RWPE1 (cell line): ENCODE measurements around the gene RPS25.
"Not testable (repeated sequence)": the region's sequence is repeated elsewhere in the genome, so short reads cannot be mapped to it uniquely, and the experiment has no call there.

ENCODE experiments used
- CTCF ChIA-PET: fragments of 350-600 bp; sonication (Branson Sonifier 250); formaldehyde crosslinking; extraction: SDS; loops from one replicate; lab custom pipeline; 2021; lab: Yijun Ruan, JAX
- POLR2A ChIA-PET: fragments of 400-600 bp; formaldehyde crosslinking; extraction: SDS; loops from one replicate; lab custom pipeline; 2020; ENCODE audit warnings: antibody characterized with exemption; ENCODE audit not compliant: low non-redundant PET; lab: Yijun Ruan, JAX
- DNase-seq: peaks from one replicate; pipeline ENCODE4 v3.0.0; 2012; ENCODE audit warnings: low spot score
- H3K27ac ChIP-seq: fragments of 450-650 bp; 2 replicates; pipeline ENCODE4 v1.5.1; 2017
- TF ChIP-seq, protein P1 (sequence below): fragments of 450-650 bp; conservative IDR thresholded peaks from 2 replicates; pipeline ENCODE4 v1.5.1; 2017; ENCODE audit warnings: low read depth, mild to moderate bottlenecking

RPS25 gene

DNA sequence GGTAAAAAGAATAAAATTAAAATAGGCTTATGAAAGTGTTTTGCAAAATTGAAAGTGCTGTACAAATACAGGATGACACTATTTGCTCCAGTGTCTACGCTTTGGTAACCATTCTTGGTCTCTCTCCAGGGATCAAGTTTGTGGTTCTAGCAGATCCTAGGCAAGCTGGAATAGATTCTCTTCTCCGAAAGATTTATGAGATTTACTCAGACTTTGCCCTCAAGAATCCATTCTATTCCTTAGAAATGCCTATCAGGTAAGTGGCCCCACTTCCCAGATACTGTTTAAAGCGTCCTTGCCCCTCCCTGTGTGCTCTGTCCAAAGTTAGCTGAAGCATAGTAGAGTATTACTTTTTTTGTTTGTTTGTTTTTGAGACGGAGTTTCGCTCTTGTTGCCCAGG lies 3.5 kb upstream of the RPS25 start:
- peak overlapping the region; percentile 44; the same call in 1 of the 2 replicates for H3K27ac ChIP-seq
- ChIA-PET CTCF (no interaction called here), POLR2A (no interaction called here)
- DNase-seq: no peak
- TF ChIP-seq, protein P1, sequence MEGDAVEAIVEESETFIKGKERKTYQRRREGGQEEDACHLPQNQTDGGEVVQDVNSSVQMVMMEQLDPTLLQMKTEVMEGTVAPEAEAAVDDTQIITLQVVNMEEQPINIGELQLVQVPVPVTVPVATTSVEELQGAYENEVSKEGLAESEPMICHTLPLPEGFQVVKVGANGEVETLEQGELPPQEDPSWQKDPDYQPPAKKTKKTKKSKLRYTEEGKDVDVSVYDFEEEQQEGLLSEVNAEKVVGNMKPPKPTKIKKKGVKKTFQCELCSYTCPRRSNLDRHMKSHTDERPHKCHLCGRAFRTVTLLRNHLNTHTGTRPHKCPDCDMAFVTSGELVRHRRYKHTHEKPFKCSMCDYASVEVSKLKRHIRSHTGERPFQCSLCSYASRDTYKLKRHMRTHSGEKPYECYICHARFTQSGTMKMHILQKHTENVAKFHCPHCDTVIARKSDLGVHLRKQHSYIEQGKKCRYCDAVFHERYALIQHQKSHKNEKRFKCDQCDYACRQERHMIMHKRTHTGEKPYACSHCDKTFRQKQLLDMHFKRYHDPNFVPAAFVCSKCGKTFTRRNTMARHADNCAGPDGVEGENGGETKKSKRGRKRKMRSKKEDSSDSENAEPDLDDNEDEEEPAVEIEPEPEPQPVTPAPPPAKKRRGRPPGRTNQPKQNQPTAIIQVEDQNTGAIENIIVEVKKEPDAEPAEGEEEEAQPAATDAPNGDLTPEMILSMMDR: no peak

DNA sequence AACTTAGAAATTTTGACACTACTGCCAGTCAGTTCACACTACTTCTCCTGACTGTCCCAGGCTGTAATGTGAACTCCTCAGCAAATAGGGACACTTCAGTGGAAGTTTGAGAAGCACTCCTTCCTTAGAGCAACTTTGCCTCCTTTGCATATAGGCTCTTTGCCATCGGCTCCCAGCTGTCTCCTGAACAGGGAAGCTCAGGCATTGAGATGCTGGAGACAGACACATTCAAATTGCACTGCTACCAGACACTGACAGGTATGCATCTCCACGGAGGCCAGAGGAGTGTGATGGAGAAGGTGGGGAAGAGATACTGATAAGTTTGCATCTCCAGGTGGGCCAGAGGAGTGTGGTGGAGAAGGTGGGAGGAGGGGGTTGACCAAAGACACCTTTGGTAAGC lies 1.9 kb upstream of the RPS25 start:
- TF ChIP-seq, protein P1: no peak
- no peak for DNase-seq
- ChIA-PET POLR2A (no interaction called here), CTCF (interaction anchor here (0.8 kb wide), 1 partner anchor 132 kb away, joined by 4 read pairs; no protein-coding TSS in a partner anchor)
- peak overlapping the region; percentile 38 for H3K27ac ChIP-seq

DNA sequence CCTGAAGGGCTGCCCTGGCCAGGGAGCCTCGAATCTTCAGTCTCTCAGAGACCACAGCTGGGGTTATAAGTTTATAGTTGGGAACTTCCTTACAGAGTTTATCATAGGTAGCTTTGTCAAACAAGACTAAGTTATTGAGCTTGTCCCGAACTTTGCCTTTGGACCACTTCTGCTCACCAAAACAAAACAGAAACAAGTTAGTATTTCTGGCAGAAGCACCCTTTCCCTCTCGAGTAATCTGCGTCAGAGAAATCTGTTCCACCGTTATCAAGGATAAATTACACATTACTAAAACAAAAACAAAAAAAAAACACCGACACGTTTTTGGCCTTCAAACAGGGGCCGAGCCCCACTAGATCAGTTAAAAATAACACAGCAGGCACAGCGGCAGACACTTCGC lies 766 bp downstream of the RPS25 start:
- CTCF ChIA-PET: interaction anchor here (0.6 kb wide), 1 partner anchor 248 kb away, joined by 3 read pairs; no protein-coding TSS in a partner anchor
- POLR2A ChIA-PET, H3K27ac ChIP-seq, DNase-seq: not testable (repeated sequence)

DNA sequence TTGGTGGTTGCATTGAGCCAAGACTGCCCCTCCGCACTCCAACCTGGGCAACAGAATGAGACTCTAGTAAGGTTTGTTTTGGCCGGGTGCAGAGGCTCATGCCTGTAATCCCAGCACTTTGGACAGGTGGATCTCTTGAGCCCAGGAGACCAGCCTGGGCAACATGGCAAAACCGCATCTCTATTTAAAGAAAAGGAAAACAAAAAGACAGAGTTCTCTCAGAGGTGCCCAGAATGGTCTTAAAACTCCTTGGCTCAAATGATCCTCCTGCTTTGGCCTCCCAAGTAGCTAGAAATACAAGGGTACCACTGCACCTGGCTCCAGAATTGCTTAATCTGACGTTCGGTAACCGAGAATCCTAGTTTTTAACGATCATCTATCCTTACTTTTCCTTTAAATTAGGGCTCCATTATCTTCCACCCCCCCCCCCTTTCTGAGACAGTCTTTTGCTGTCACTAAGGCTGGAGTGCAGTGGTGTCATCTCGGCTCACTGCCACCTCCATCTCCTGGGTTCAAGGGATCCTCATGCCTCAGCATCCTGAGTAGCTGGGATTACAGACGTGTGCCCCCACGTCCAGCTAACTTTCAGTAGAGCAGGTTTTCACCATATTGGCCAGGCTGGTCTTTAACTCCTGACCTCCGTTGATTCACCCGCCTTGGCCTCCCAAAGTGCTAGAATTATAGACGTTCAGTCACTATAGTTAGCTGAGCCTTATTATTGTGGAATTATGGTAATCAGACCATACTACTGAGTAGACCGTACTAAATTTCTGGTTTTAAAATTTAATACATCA lies 1.7 kb downstream of the RPS25 start:
- CTCF ChIA-PET: interaction anchor here (0.5 to 1.2 kb wide), 4 partner anchors 17 to 387 kb away, joined by 3 to 4 read pairs (median 3); no protein-coding TSS in a partner anchor
- no peak for DNase-seq
- TF ChIP-seq, protein P1: no peak
- POLR2A ChIA-PET: interaction anchor here (0.6 kb wide), 1 partner anchor 21 kb away, joined by 4 read pairs; no protein-coding TSS in a partner anchor
- H3K27ac ChIP-seq: peak overlapping the region; percentile 62

- H3K27ac ChIP-seq: peak overlapping the region; percentile 48; the same call in 1 of the 2 replicates
- TF ChIP-seq, protein P1: no peak
- DNase-seq: no peak
- ChIA-PET POLR2A (interaction anchor here (0.7 kb wide), 1 partner anchor 13 kb away, joined by 3 read pairs; no protein-coding TSS in a partner anchor), CTCF (interaction anchor here (0.6 to 1.2 kb wide), 4 partner anchors 16 to 386 kb away, joined by 3 to 4 read pairs (median 4); no protein-coding TSS in a partner anchor)
Observed at GRCh38 chr11:119015054-119015611, 3.0 kb downstream of the RPS25 start.

- POLR2A ChIA-PET: interaction anchor here (0.6 kb wide), 1 partner anchor 10 kb away, joined by 5 read pairs; no protein-coding TSS in a partner anchor
- TF ChIP-seq, protein P1: no peak
- DNase-seq: no peak
- peak overlapping the region; percentile 58 for H3K27ac ChIP-seq
- CTCF ChIA-PET: interaction anchor here (1.0 kb wide), 1 partner anchor 16 kb away, joined by 4 read pairs; no protein-coding TSS in a partner anchor
Observed at GRCh38 chr11:119014209-119014924, 3.8 kb downstream of the RPS25 start.
